ENCODE measurements around the gene UBE2M. TPM values are rescaled to one million over a fixed set of nuclear protein-coding genes. Genes with fewer than 3 reads are reported as not detected.

The UBE2M gene
- total RNA-seq, 1 donor from 2014 or later: 81.9 TPM

GRCh38 chr19:58536852-58537798, 21.3 kb downstream of the UBE2M start:
- Mint-ChIP-seq H3K27ac (peak overlapping the region; percentile 79), H3K27me3 (peaks cover 11% of the 10 kb centered on the region), H3K9me3 (no peaks in the 10 kb centered on the region), H3K4me1 (ENCODE audit: unreplicated experiment) (peaks cover 4% of the 10 kb centered on the region), H3K36me3 (no peaks in the 10 kb centered on the region), H3K4me3 (no peak overlapping the region)
- TF ChIP-seq CTCF (conservative IDR thresholded peaks at IDR 0.05): no peak
- DNase-seq (ENCODE audit: extremely low spot score, unreplicated experiment): no peak

DNA sequence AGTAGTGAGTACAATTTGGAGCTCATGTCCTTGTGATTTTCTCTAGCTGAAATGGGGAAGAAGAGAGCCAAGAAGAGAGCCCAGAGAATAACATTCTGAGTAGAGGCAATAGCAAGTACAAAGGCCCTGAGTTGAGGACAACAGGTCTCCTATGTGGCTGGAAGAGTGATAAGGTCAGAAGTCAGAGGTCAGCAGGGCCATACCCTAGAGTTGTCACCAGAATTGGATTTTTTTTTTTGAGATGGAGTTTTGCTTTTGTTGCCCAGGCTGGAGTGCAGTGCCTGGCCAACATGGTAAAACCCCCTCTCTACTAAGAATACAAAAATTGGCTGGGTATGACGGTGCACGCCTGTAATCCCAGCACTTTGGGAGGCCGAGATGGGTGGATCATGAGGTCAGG, 22.6 kb downstream of the UBE2M start:
- Mint-ChIP-seq H3K27me3 (peaks cover 20% of the 10 kb centered on the region), H3K4me1 (ENCODE audit: unreplicated experiment) (peaks cover 4% of the 10 kb centered on the region), H3K9me3 (no peaks in the 10 kb centered on the region), H3K36me3 (no peaks in the 10 kb centered on the region), H3K27ac (no peak overlapping the region), H3K4me3 (no peak overlapping the region)
- TF ChIP-seq CTCF (conservative IDR thresholded peaks at IDR 0.05): no peak
- no peak for DNase-seq (ENCODE audit: extremely low spot score, unreplicated experiment)

DNA sequence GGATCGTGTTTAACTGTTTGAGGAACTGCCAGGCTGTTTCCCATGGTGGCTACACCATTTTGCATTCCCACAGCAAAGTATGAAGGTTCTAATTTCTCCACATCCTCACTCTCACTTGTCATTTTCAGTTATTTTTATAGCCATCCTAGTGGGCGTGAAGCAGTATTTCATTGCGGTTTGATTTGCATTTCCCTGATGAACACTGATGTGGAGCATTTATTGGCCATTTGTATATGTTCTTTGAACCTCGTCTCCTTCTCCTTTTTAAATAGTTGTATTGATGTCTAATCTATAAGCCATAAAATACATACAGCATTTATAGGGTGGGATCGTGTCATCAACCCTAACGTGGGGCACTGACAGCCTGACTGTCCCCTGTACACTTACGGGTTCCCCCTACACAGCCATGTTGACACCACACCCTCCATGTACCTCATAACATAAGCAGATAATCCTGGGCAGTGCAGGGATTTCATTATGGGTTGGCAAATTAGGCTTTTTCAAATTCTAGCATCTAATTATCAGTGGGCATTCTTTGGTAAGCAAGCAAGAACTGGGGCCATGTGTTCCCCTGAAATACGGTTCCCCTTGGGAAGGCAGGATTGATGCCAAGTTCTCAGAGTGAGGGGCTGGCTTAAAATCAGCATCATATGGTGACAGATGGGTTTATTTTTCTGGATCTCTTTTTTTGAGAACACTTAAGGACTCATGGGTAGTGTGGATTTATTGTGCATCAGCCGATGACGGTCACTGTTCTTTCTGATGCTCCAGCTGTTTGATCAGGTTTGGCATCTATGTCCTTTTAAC, 27.2 kb downstream of the UBE2M start:
- Mint-ChIP-seq H3K4me3 (no peak overlapping the region), H3K27ac (no peak overlapping the region), H3K9me3 (no peaks in the 10 kb centered on the region), H3K36me3 (no peaks in the 10 kb centered on the region), H3K27me3 (peaks cover 13% of the 10 kb centered on the region), H3K4me1 (ENCODE audit: unreplicated experiment) (no peaks in the 10 kb centered on the region)
- DNase-seq (ENCODE audit: extremely low spot score, unreplicated experiment): no peak
- no peak for TF ChIP-seq CTCF (conservative IDR thresholded peaks at IDR 0.05)

DNA sequence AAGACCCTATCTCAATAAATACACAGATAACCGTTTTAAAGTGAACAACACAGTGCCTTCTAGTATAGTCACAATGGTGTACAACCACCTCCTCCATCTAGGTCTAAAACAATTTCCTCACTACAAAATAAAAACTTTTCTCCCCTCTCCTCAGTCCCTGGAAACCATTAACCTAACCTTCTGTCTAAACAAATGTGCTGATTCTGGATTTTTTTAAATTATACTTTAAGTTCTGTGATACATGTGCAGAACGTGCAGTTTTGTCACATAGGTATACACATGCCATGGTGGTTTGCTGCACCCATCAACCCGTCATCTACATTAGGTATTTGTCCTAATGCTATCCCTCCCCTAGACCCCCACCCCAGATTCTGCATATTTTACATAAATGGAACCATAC, 29.0 kb downstream of the UBE2M start:
- Mint-ChIP-seq H3K9me3 (no peaks in the 10 kb centered on the region), H3K4me1 (ENCODE audit: unreplicated experiment) (no peaks in the 10 kb centered on the region), H3K27ac (no peak overlapping the region), H3K36me3 (no peaks in the 10 kb centered on the region), H3K27me3 (peaks cover 13% of the 10 kb centered on the region), H3K4me3 (no peak overlapping the region)
- TF ChIP-seq CTCF (conservative IDR thresholded peaks at IDR 0.05): no peak
- DNase-seq (ENCODE audit: extremely low spot score, unreplicated experiment): no peak

GRCh38 chr19:58522709-58523108, 35.7 kb downstream of the UBE2M start:
- Mint-ChIP-seq H3K36me3 (no peaks in the 10 kb centered on the region), H3K27me3 (no peaks in the 10 kb centered on the region), H3K4me1 (ENCODE audit: unreplicated experiment) (peaks cover 13% of the 10 kb centered on the region), H3K27ac (no peak overlapping the region), H3K9me3 (no peaks in the 10 kb centered on the region), H3K4me3 (no peak overlapping the region)
- no peak for TF ChIP-seq CTCF (conservative IDR thresholded peaks at IDR 0.05)
- DNase-seq (ENCODE audit: extremely low spot score, unreplicated experiment): no peak
